SK-N-SH (cell line): ENCODE results near the gene MEA1. TPM values are rescaled to one million over a fixed set of nuclear protein-coding genes. Genes with fewer than 3 reads are reported as not detected.

Experiments used
- CTCF ChIA-PET: fragments of 300-600, 350-600 bp; formaldehyde crosslinking; extraction: SDS; loops from one replicate; lab custom pipeline; 2021; lab: Yijun Ruan, JAX
- POLR2A ChIA-PET: fragments of 350-600 bp; sonication (Branson Sonifier 250); formaldehyde crosslinking; extraction: SDS; loops from one replicate; lab custom pipeline; 2020; ENCODE audit warnings: antibody characterized with exemption, inconsistent platforms; lab: Yijun Ruan, JAX
- DNase-seq: peaks from one replicate; pipeline ENCODE4 v3.0.0; 2012
- H2AFZ ChIP-seq: fragments of 200-600 bp; sonication (generic); 2 replicates; pipeline ENCODE4 v1.8.1; 2016; ENCODE audit warnings: antibody characterized with exemption, mild to moderate bottlenecking, low read depth
- H3F3A ChIP-seq: fragments of 200-600 bp; sonication (generic); replicated peaks from 2 replicates; pipeline ENCODE3; 2016; ENCODE audit warnings: antibody characterized with exemption, mild to moderate bottlenecking; ENCODE audit not compliant: insufficient read depth
- H3K27ac ChIP-seq, 2 experiments: fragments of 200-500 bp in 1 of 2; fragments of 200-600 bp in 1 of 2; sonication (Bioruptor generic) in 1 of 2; sonication (generic), shearing (Covaris generic) in 1 of 2; 2 replicates each; pipeline versions ENCODE4 v1.5.1 to v1.6.1; 2014 to 2016; ENCODE audit warnings: low read depth in 2 of 2, inconsistent platforms in 1 of 2, low read length in 1 of 2, mild to moderate bottlenecking in 1 of 2, mixed read lengths in 1 of 2
- H3K27me3 ChIP-seq: fragments of 200-600 bp; sonication (generic), shearing (Covaris generic); 2 replicates; pipeline ENCODE4 v1.6.1; 2016; ENCODE audit warnings: mixed run types; ENCODE audit not compliant: insufficient read depth
- H3K36me3 ChIP-seq, 2 experiments: fragments of 200-500 bp in 1 of 2; fragments of 200-600 bp in 1 of 2; sonication (Bioruptor generic) in 1 of 2; sonication (generic) in 1 of 2; replicated peaks in 1 of 2; 2 replicates each; pipeline versions ENCODE3 to v1.5.1; 2014 to 2016; ENCODE audit warnings: low read length in 1 of 2, mild to moderate bottlenecking in 1 of 2; ENCODE audit not compliant: insufficient read depth in 2 of 2, control insufficient read depth in 1 of 2
- H3K4me1 ChIP-seq, 2 experiments: fragments of 200-500 bp in 1 of 2; fragments of 200-600 bp in 1 of 2; sonication (Bioruptor generic) in 1 of 2; sonication (generic), shearing (Covaris generic) in 1 of 2; 2 replicates each; pipeline versions ENCODE4 v1.5.1 to v1.6.1; 2014 to 2016; ENCODE audit warnings: low read depth in 1 of 2, low read length in 1 of 2, mixed run types in 1 of 2; ENCODE audit not compliant: insufficient read depth in 2 of 2, control insufficient read depth in 1 of 2
- H3K4me2 ChIP-seq: fragments of 200-600 bp; sonication (generic), shearing (Covaris generic); 2 replicates; pipeline ENCODE4 v1.6.1; 2017; ENCODE audit warnings: mixed run types
- H3K4me3 ChIP-seq, 2 experiments: fragments of 200-500 bp in 1 of 2; fragments of 200-600 bp in 1 of 2; sonication (Bioruptor generic) in 1 of 2; sonication (generic), shearing (Covaris generic) in 1 of 2; 2 replicates each; pipeline versions ENCODE4 v1.5.1 to v1.8.1; 2014 to 2016; ENCODE audit warnings: low read depth in 2 of 2, inconsistent platforms in 1 of 2, low read length in 1 of 2, mild to moderate bottlenecking in 1 of 2, mixed read lengths in 1 of 2, moderate library complexity in 1 of 2
- H3K79me2 ChIP-seq: fragments of 200-600 bp; sonication (generic); 2 replicates; pipeline ENCODE4 v1.8.1; 2017; ENCODE audit warnings: mild to moderate bottlenecking; ENCODE audit not compliant: insufficient read depth
- H3K9ac ChIP-seq: fragments of 200-600 bp; sonication (generic); 2 replicates; pipeline ENCODE4 v1.6.1; 2017; ENCODE audit warnings: mixed run types
- H3K9me2 ChIP-seq: fragments of 200-600 bp; sonication (generic); 2 replicates; pipeline ENCODE4 v1.6.1; 2017; ENCODE audit warnings: mixed run types
- H3K9me3 ChIP-seq: fragments of 200-600 bp; sonication (generic); 2 replicates; pipeline ENCODE4 v1.6.1; 2017; ENCODE audit warnings: mixed run types, mild to moderate bottlenecking, moderate library complexity
- H4K20me1 ChIP-seq: fragments of 200-600 bp; sonication (generic); 2 replicates; pipeline ENCODE4 v1.6.1; 2017; ENCODE audit warnings: mild to moderate bottlenecking, mixed run types; ENCODE audit not compliant: insufficient read depth
- ELF1 ChIP-seq: IDR thresholded peaks from 2 replicates; pipeline ENCODE4 v1.4.0; 2012
- FOXJ3 ChIP-seq: sonication (generic); formaldehyde crosslinking; IDR thresholded peaks from 2 replicates; pipeline ENCODE4 v1.5.1; 2020; ENCODE audit warnings: mild to moderate bottlenecking, missing genetic modification reagents
- FOXM1 ChIP-seq: IDR thresholded peaks from 2 replicates; pipeline ENCODE4 v1.4.0; 2012; ENCODE audit warnings: low read depth, mild to moderate bottlenecking
- GABPA ChIP-seq: IDR thresholded peaks from 2 replicates; pipeline ENCODE4 v1.4.0; 2012; ENCODE audit warnings: low read depth, mild to moderate bottlenecking
- JUND ChIP-seq: IDR thresholded peaks from 2 replicates; pipeline ENCODE4 v1.4.0; 2012
- MXI1 ChIP-seq: IDR thresholded peaks from 2 replicates; pipeline ENCODE4 v1.6.1; 2012; ENCODE audit warnings: mild to moderate bottlenecking, low read depth, low read length, improper control_type of control experiment
- NRF1 ChIP-seq: IDR thresholded peaks from 2 replicates; pipeline ENCODE4 v1.6.1; 2012; ENCODE audit warnings: low read depth, mild to moderate bottlenecking, low read length
- RCOR1 ChIP-seq: fragments of 150-350 bp; IDR thresholded peaks from 2 replicates; pipeline ENCODE4 v1.6.1; 2017; ENCODE audit warnings: antibody characterized with exemption, low read length
- RFX5 ChIP-seq: IDR thresholded peaks from 2 replicates; pipeline ENCODE4 v1.6.1; 2012; ENCODE audit warnings: mild to moderate bottlenecking, improper control_type of control experiment, low read length
- TAF1 ChIP-seq: IDR thresholded peaks from 2 replicates; pipeline ENCODE4 v1.6.1; 2012; ENCODE audit warnings: low read depth, mild to moderate bottlenecking, low read length, moderate library complexity, borderline replicate concordance
- TEAD4 ChIP-seq: IDR thresholded peaks from 2 replicates; pipeline ENCODE4 v1.4.0; 2012; ENCODE audit warnings: mild to moderate bottlenecking, borderline replicate concordance; ENCODE audit not compliant: insufficient read depth
- WGBS: methylation state at CpG from one replicate; pipeline ENCODE4 v1.1.6; 2017; ENCODE audit warnings: low lambda C conversion rate; 5-methylcytosine and 5-hydroxymethylcytosine counted together
- polyA plus RNA-seq, 3 experiments: library from polyadenylated mRNA; depleted of rRNA; stranded (reverse); fragments of >200 nt; gene quantifications; 2 replicates each; pipeline ENCODE4 v1.2.3, GENCODE V29; 2012
- TF ChIP-seq, protein P1 (sequence below): fragments of 200-600 bp; sonication (generic); IDR thresholded peaks from 2 replicates; pipeline ENCODE4 v1.6.1; 2017; ENCODE audit warnings: antibody characterized with exemption, mild to moderate bottlenecking, moderate library complexity
- TF ChIP-seq, protein P2 (sequence below): IDR thresholded peaks from 2 replicates; pipeline ENCODE4 v1.6.1; 2012; ENCODE audit warnings: mild to moderate bottlenecking, low read depth, low read length, moderate library complexity
- TF ChIP-seq, protein P3 (sequence below): fragments of 150-350 bp; IDR thresholded peaks from 2 replicates; pipeline ENCODE4 v1.6.1; 2017; ENCODE audit warnings: antibody characterized with exemption, low read length, low read depth, borderline replicate concordance

Gene MEA1
- polyA plus RNA-seq, 1 of the 3 experiments (the other 2 are of a cell fraction), result 171 TPM

DNA sequence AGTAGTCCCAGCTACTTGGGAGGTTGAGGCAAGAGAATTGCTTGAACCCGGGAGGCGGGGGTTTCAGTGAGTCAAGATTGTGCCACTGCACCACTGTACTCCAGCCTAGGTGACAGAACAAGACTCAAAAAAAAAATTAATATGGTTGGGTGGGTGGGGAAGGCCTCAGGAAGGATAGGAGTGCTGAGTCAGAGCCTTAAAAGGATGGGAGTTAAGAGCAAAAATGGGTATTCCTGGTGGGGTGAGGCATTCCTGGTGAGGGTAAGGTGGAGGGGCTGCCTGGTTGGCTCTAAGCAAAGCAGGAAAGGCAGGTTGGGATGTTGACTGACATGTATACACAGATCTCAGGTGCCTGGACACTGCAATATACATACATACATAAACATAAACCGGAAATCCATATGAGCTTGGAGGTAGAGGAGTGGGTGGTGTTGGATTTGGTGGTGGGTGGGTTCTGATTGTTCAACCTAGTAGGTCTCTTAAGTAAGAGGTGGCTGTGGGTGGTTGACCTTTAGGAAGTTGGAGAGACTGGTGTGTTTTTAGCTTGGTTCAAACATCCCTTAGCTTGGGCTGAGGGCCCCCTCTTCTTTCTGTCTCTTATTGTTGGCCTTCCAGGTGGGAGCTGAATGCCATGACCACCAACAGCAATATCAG lies 6.4 kb upstream of the MEA1 start:
- POLR2A ChIA-PET, result interaction anchor here (0.9 to 1.8 kb wide), 4 partner anchors 13 to 35 kb away, joined by 3 to 8 read pairs (median 4); partner anchors contain the start of gene CUL7
- H3K79me2 ChIP-seq, result peaks cover 74% of the 10 kb centered on the region

More for the DNA sequence above, 6.4 kb upstream of the MEA1 start:
- no peak for TF ChIP-seq FOXJ3
- TF ChIP-seq JUND, result no peak
- TF ChIP-seq, protein P1, sequence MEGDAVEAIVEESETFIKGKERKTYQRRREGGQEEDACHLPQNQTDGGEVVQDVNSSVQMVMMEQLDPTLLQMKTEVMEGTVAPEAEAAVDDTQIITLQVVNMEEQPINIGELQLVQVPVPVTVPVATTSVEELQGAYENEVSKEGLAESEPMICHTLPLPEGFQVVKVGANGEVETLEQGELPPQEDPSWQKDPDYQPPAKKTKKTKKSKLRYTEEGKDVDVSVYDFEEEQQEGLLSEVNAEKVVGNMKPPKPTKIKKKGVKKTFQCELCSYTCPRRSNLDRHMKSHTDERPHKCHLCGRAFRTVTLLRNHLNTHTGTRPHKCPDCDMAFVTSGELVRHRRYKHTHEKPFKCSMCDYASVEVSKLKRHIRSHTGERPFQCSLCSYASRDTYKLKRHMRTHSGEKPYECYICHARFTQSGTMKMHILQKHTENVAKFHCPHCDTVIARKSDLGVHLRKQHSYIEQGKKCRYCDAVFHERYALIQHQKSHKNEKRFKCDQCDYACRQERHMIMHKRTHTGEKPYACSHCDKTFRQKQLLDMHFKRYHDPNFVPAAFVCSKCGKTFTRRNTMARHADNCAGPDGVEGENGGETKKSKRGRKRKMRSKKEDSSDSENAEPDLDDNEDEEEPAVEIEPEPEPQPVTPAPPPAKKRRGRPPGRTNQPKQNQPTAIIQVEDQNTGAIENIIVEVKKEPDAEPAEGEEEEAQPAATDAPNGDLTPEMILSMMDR, result no peak
- no peak for TF ChIP-seq NRF1
- TF ChIP-seq FOXM1, result no peak
- TF ChIP-seq TAF1, result no peak
- no peak for TF ChIP-seq RCOR1
- no peak for TF ChIP-seq TEAD4
- no peak for TF ChIP-seq ELF1
- no peak for TF ChIP-seq MXI1
- TF ChIP-seq, protein P2, sequence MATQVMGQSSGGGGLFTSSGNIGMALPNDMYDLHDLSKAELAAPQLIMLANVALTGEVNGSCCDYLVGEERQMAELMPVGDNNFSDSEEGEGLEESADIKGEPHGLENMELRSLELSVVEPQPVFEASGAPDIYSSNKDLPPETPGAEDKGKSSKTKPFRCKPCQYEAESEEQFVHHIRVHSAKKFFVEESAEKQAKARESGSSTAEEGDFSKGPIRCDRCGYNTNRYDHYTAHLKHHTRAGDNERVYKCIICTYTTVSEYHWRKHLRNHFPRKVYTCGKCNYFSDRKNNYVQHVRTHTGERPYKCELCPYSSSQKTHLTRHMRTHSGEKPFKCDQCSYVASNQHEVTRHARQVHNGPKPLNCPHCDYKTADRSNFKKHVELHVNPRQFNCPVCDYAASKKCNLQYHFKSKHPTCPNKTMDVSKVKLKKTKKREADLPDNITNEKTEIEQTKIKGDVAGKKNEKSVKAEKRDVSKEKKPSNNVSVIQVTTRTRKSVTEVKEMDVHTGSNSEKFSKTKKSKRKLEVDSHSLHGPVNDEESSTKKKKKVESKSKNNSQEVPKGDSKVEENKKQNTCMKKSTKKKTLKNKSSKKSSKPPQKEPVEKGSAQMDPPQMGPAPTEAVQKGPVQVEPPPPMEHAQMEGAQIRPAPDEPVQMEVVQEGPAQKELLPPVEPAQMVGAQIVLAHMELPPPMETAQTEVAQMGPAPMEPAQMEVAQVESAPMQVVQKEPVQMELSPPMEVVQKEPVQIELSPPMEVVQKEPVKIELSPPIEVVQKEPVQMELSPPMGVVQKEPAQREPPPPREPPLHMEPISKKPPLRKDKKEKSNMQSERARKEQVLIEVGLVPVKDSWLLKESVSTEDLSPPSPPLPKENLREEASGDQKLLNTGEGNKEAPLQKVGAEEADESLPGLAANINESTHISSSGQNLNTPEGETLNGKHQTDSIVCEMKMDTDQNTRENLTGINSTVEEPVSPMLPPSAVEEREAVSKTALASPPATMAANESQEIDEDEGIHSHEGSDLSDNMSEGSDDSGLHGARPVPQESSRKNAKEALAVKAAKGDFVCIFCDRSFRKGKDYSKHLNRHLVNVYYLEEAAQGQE, result no peak
- no peak for TF ChIP-seq GABPA
- TF ChIP-seq RFX5, result no peak
- TF ChIP-seq, protein P3, sequence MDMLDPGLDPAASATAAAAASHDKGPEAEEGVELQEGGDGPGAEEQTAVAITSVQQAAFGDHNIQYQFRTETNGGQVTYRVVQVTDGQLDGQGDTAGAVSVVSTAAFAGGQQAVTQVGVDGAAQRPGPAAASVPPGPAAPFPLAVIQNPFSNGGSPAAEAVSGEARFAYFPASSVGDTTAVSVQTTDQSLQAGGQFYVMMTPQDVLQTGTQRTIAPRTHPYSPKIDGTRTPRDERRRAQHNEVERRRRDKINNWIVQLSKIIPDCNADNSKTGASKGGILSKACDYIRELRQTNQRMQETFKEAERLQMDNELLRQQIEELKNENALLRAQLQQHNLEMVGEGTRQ, result no peak
- Histone ChIP-seq H3K27ac (no peak overlapping the region), H2AFZ (no peak overlapping the region), H3K9me3 (no peaks in the 10 kb centered on the region), H4K20me1 (peaks cover 22% of the 10 kb centered on the region), H3K36me3 (peaks cover 42 to 49% of the 10 kb centered on the region in 2 experiments), H3K4me3 (no peak overlapping the region), H3K4me2 (no peak overlapping the region), H3K9ac (no peak overlapping the region), H3F3A (peaks cover 35% of the 10 kb centered on the region), H3K27me3 (no peaks in the 10 kb centered on the region), H3K4me1 (peaks cover 12 to 33% of the 10 kb centered on the region in 2 experiments; a peak in 3 of 4 replicates), H3K9me2 (no peaks in the 10 kb centered on the region)
- WGBS, result 97% methylated on average over 3 of the region's 3 CpGs
- no peak for DNase-seq
- CTCF ChIA-PET, result interaction anchor here (0.5 to 1.8 kb wide), 4 partner anchors 105 to 154 kb away, joined by 3 to 8 read pairs (median 3); no protein-coding TSS in a partner anchor
